Epithelial cell of proximal tubule (primary cell): ENCODE measurements around the gene ELK1. TPM values are rescaled to one million over a fixed set of nuclear protein-coding genes. Genes with fewer than 3 reads are reported as not detected.

Experiments used
- DNase-seq: peaks from one replicate; pipeline ENCODE4 v3.0.0-alpha.2; 2011; ENCODE audit warnings: low read depth
- H3K4me3 ChIP-seq: 2 replicates; pipeline ENCODE4 v1.5.1; 2011; ENCODE audit warnings: low read depth, mild to moderate bottlenecking, low read length
- CTCF ChIP-seq: conservative IDR thresholded peaks from 2 replicates; pipeline ENCODE4 v1.5.1; 2012; ENCODE audit warnings: low read depth, mild to moderate bottlenecking, low read length
- total RNA-seq: library from RNA; depleted of rRNA; stranded (reverse); fragments of >200 nt; gene quantifications from 2 replicates; pipeline ENCODE4 v1.2.3, GENCODE V29; 2015

The ELK1 gene
- total RNA-seq, 1 donor from 2014 or later: 21.9 TPM

GRCh38 chrX:47621851-47622250, 28.5 kb downstream of the ELK1 start:
- no peak for DNase-seq
- no peak overlapping the region for H3K4me3 ChIP-seq
- TF ChIP-seq CTCF: no peak

GRCh38 chrX:47620303-47620685, 30.1 kb downstream of the ELK1 start:
- DNase-seq: no peak

GRCh38 chrX:47619486-47620302, 30.7 kb downstream of the ELK1 start, which contains the start of gene SYN1:
SYN1 (minus strand) TSS chrX:47619857; CDS start chrX:47619728, 129 bp downstream.
- TF ChIP-seq CTCF: no peak
- no peak for DNase-seq

More at GRCh38 chrX:47620303-47620685, 30.1 kb downstream of the ELK1 start:
- no peak overlapping the region for H3K4me3 ChIP-seq
- no peak for TF ChIP-seq CTCF

GRCh38 chrX:47618923-47619485, 31.4 kb downstream of the ELK1 start:
- H3K4me3 ChIP-seq: peak overlapping the region; percentile 46
- no peak for DNase-seq
- no peak for TF ChIP-seq CTCF

More at GRCh38 chrX:47619486-47620302, 30.7 kb downstream of the ELK1 start, which contains the start of gene SYN1:
- H3K4me3 ChIP-seq: peak within 1 kb of the TSS; percentile 46

- no peak for TF ChIP-seq CTCF
- H3K4me3 ChIP-seq: no peak overlapping the region
- DNase-seq: no peak
Observed at GRCh38 chrX:47614618-47615017, 35.7 kb downstream of the ELK1 start.

GRCh38 chrX:47613082-47613481, 37.3 kb downstream of the ELK1 start:
- TF ChIP-seq CTCF: no peak

DNA sequence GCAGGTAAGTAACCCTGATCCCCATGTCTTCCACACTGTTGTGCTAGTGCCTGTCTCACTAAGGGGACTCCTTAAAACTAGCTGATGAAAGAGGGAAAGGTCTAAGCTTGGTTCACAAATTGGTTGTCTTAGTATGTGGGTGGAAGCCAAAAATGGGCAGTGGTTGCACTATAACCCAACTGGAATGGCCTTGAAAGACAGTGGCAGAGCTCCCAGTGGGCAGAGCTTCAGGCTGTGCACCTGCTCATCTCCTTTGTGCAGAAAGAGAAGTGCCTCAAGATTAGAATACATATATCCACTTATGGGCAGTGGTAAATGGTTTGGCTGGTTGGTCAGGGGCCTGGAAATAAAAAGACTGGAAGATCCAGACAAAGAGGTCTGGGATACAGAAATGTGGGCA, 37.9 kb downstream of the ELK1 start:
- no peak for TF ChIP-seq CTCF
- H3K4me3 ChIP-seq: no peak overlapping the region
- no peak for DNase-seq

More at GRCh38 chrX:47613082-47613481, 37.3 kb downstream of the ELK1 start:
- no peak for DNase-seq
- no peak overlapping the region for H3K4me3 ChIP-seq
